GM10248 (cell line): ENCODE data around the gene SLC25A45.

ENCODE experiments used
- CTCF ChIA-PET: fragments of 300-600 bp; sonication (Branson Sonifier 250); formaldehyde crosslinking; extraction: SDS; loops from one replicate; lab custom pipeline; 2021; ENCODE audit warnings: antibody characterized with exemption; lab: Yijun Ruan, JAX
- POLR2A ChIA-PET: fragments of 350-650 bp; sonication (Branson Sonifier 250); formaldehyde crosslinking; extraction: SDS; loops from one replicate; lab custom pipeline; 2020; ENCODE audit warnings: antibody characterized with exemption; lab: Yijun Ruan, JAX
- DNase-seq: peaks from one replicate; pipeline ENCODE4 v3.0.0; 2012; ENCODE audit errors: extremely low spot score
- CTCF ChIP-seq: IDR thresholded peaks from 2 replicates; pipeline ENCODE4 v1.5.1; 2012; ENCODE audit warnings: mild to moderate bottlenecking, low read depth; ENCODE audit errors: extremely low read depth, missing control alignments, control extremely low read depth

SLC25A45 gene

GRCh38 chr11:65355013-65355775 is 27.3 kb downstream of the SLC25A45 start:
- TF ChIP-seq CTCF: no peak
- peak; percentile 66 for DNase-seq
- CTCF ChIA-PET: interaction anchor here (0.6 to 3.5 kb wide), 8 partner anchors 20 to 436 kb away, joined by 3 to 17 read pairs (median 4); partner anchors contain the start of gene DPF2

GRCh38 chr11:65354265-65355012 is 28.0 kb downstream of the SLC25A45 start, which contains the start of gene TIGD3:
Gene TIGD3, plus strand, starts transcription at chr11:65354751. Its CDS starts 1,058 bp downstream, at chr11:65355809.
- POLR2A ChIA-PET: interaction anchor here (0.5 to 0.8 kb wide), 2 partner anchors 43 to 152 kb away, joined by 3 to 5 read pairs; no protein-coding TSS in a partner anchor
- TF ChIP-seq CTCF: no peak
- DNase-seq: peak; percentile 100
- CTCF ChIA-PET: interaction anchor here (1.0 to 4.1 kb wide), 3 partner anchors 19 to 39 kb away, joined by 3 to 29 read pairs (median 4); partner anchors contain the start of gene DPF2

More at GRCh38 chr11:65355013-65355775, 27.3 kb downstream of the SLC25A45 start:
- POLR2A ChIA-PET: interaction anchor here (1.6 kb wide), 1 partner anchor 150 kb away, joined by 5 read pairs; no protein-coding TSS in a partner anchor

- no peak for TF ChIP-seq CTCF
- ChIA-PET POLR2A (interaction anchor here (0.8 kb wide), 1 partner anchor 152 kb away, joined by 3 read pairs; no protein-coding TSS in a partner anchor), CTCF (interaction anchor here (1.0 to 4.1 kb wide), 3 partner anchors 19 to 39 kb away, joined by 3 to 29 read pairs (median 4); partner anchors contain the start of gene DPF2)
- DNase-seq: no peak
Observed at GRCh38 chr11:65353900-65354264, 28.6 kb downstream of the SLC25A45 start.

GRCh38 chr11:65353376-65353775 is 29.1 kb downstream of the SLC25A45 start:
- ChIA-PET POLR2A (no interaction called here), CTCF (interaction anchor here (1.5 to 4.1 kb wide), 3 partner anchors 18 to 37 kb away, joined by 4 to 29 read pairs (median 14); partner anchors contain the start of gene DPF2)
- TF ChIP-seq CTCF: no peak
- no peak for DNase-seq

- ChIA-PET POLR2A (no interaction called here), CTCF (interaction anchor here (1.5 to 4.1 kb wide), 5 partner anchors 9 to 158 kb away, joined by 3 to 29 read pairs (median 8); partner anchors contain the start of gene DPF2)
- TF ChIP-seq CTCF: peak; percentile 19
- DNase-seq: no peak
Observed at GRCh38 chr11:65352783-65353182, 29.7 kb downstream of the SLC25A45 start.

GRCh38 chr11:65351511-65351910 is 30.9 kb downstream of the SLC25A45 start:
- ChIA-PET CTCF (interaction anchor here (1.1 to 4.1 kb wide), 8 partner anchors 10 to 339 kb away, joined by 3 to 29 read pairs (median 6); partner anchors contain the start of gene DPF2), POLR2A (interaction anchor here (1.0 kb wide), 1 partner anchor 17 kb away, joined by 3 read pairs; no protein-coding TSS in a partner anchor)
- no peak for TF ChIP-seq CTCF

More at GRCh38 chr11:65351511-65351910, 30.9 kb downstream of the SLC25A45 start:
- no peak for DNase-seq
